RWPE2 (cell line): ENCODE measurements around the gene PCDHA2.
A peak's percentile ranks its signal among the peaks of the same experiment; 100 is the strongest.
"Not testable (repeated sequence)": the region's sequence is repeated elsewhere in the genome, so short reads cannot be mapped to it uniquely, and the experiment has no call there.

Experiments used
- ATAC-seq: fragments of 200-7000 bp; cut with Tn5 transposase; 3 replicates; pipeline ENCODE4 v1.9.1; 2021; ENCODE audit warnings: low read depth
- DNase-seq: peaks from one replicate; pipeline ENCODE4 v3.0.0-alpha.2; 2020; ENCODE audit warnings: low spot score
- H3K27ac ChIP-seq: fragments of 450-650 bp; 2 replicates; pipeline ENCODE4 v1.5.1; 2017; ENCODE audit warnings: mild to moderate bottlenecking; ENCODE audit not compliant: poor library complexity, severe bottlenecking
- H3K27me3 ChIP-seq: fragments of 250-450 bp; sonication (Bioruptor Pico); 2 replicates; pipeline ENCODE4 v1.5.1; 2021; ENCODE audit warnings: mild to moderate bottlenecking, moderate library complexity; ENCODE audit not compliant: insufficient read depth, poor library complexity, severe bottlenecking
- H3K36me3 ChIP-seq: fragments of 250-450 bp; sonication (Bioruptor Pico); 2 replicates; pipeline ENCODE4 v1.5.1; 2020; ENCODE audit warnings: low read depth, mild to moderate bottlenecking, moderate library complexity
- H3K4me1 ChIP-seq: fragments of 250-450 bp; sonication (Bioruptor Pico); 2 replicates; pipeline ENCODE4 v1.5.1; 2021; ENCODE audit warnings: mild to moderate bottlenecking, moderate library complexity; ENCODE audit not compliant: insufficient read depth, poor library complexity, severe bottlenecking
- H3K4me3 ChIP-seq: fragments of 250-450 bp; sonication (Bioruptor Pico); 2 replicates; pipeline ENCODE4 v1.5.1; 2021; ENCODE audit warnings: mild to moderate bottlenecking, moderate library complexity; ENCODE audit not compliant: severe bottlenecking
- H3K9me3 ChIP-seq: fragments of 250-450 bp; sonication (Bioruptor Pico); 2 replicates; pipeline ENCODE4 v1.5.1; 2021; ENCODE audit warnings: mild to moderate bottlenecking, moderate library complexity; ENCODE audit not compliant: severe bottlenecking
- CTCF ChIP-seq: fragments of 450-650 bp; IDR thresholded peaks from one replicate; pipeline ENCODE4 v1.5.1; 2017; ENCODE audit warnings: mild to moderate bottlenecking, moderate library complexity; ENCODE audit not compliant: poor library complexity, severe bottlenecking

Gene PCDHA2

GRCh38 chr5:140834439-140835008, 39.9 kb downstream of the PCDHA2 start:
- H3K4me1 ChIP-seq, H3K36me3 ChIP-seq, H3K27ac ChIP-seq, ATAC-seq, H3K9me3 ChIP-seq, DNase-seq: not testable (repeated sequence)
- peaks cover 88% of the 10 kb centered on the region for H3K27me3 ChIP-seq
- peak; percentile 32 for TF ChIP-seq CTCF
- peak overlapping the region; percentile 10 for H3K4me3 ChIP-seq

GRCh38 chr5:140835622-140836510, 41.2 kb downstream of the PCDHA2 start:
- ATAC-seq (no peak), DNase-seq (no peak)
- no peaks in the 10 kb centered on the region; the same call in 1 of the 2 replicates for H3K36me3 ChIP-seq
- H3K4me1 ChIP-seq: peaks cover 3% of the 10 kb centered on the region
- peaks cover 91% of the 10 kb centered on the region for H3K27me3 ChIP-seq
- H3K4me3 ChIP-seq: no peak overlapping the region
- TF ChIP-seq CTCF: no peak
- peaks cover 2% of the 10 kb centered on the region for H3K9me3 ChIP-seq
- H3K27ac ChIP-seq: no peak overlapping the region

DNA sequence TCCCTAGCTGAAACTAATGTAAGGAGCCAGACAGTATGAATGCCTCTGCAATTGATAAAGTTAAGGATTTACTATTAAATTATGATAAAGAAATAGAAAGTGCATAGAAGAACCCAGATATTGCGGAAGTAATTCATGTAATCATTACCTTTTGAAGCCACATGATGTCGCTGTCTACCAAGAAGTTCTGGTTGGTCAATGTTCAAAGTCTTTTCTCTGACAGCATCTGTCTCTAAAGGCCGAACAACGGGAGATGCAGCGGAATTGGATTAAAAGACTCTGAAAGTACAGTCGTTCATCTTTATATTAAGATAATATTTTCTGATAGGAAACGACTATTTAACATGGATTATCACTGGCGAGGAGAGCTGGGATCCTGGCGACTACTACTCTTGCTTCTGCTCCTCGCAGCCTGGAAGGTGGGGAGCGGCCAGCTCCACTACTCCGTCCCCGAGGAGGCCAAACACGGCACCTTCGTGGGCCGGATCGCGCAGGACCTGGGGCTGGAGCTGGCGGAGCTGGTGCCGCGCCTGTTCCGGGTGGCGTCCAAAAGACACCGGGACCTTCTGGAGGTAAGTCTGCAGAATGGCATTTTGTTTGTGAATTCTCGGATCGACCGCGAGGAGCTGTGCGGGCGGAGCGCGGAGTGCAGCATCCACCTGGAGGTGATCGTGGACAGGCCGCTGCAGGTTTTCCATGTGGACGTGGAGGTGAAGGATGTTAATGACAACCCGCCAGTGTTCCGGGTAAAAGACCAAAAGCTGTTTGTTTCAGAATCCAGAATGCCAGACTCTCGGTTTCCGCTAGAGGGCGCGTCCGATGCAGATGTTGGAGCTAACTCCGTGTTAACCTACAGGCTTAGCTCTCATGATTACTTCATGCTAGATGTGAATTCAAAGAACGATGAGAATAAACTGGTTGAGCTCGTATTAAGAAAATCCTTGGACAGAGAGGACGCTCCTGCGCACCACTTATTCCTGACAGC, 46.6 kb downstream of the PCDHA2 start, which contains the start of gene PCDHA8:
Gene PCDHA8, plus strand, starts transcription at position 210 of the 985 bp plus-strand sequence. Its CDS starts 135 bp downstream, at position 345.
- Histone ChIP-seq H3K27me3 (peaks cover 44% of the 10 kb centered on the region), H3K27ac (no peak within 1 kb of the TSS), H3K36me3 (no peaks in the 10 kb centered on the region; the same call in 1 of the 2 replicates), H3K4me3 (peak within 1 kb of the TSS; percentile 27), H3K9me3 (peaks cover 2% of the 10 kb centered on the region), H3K4me1 (peaks cover 3% of the 10 kb centered on the region)
- peak; percentile 87 for ATAC-seq
- no peak for DNase-seq
- TF ChIP-seq CTCF: peak; percentile 90

- ATAC-seq: no peak
- H3K4me1 ChIP-seq: peaks cover 3% of the 10 kb centered on the region
- no peak for TF ChIP-seq CTCF
- no peak overlapping the region for H3K27ac ChIP-seq
- no peak overlapping the region for H3K4me3 ChIP-seq
- peaks cover 2% of the 10 kb centered on the region for H3K9me3 ChIP-seq
- no peaks in the 10 kb centered on the region; the same call in 1 of the 2 replicates for H3K36me3 ChIP-seq
- no peak for DNase-seq
- H3K27me3 ChIP-seq: peaks cover 27% of the 10 kb centered on the region
Observed at GRCh38 chr5:140842798-140843733, 48.4 kb downstream of the PCDHA2 start.
